ENCODE measurements around the gene PLTP. TPM values are rescaled to one million over a fixed set of nuclear protein-coding genes. Genes with fewer than 3 reads are reported as not detected.
A peak's percentile ranks its signal among the peaks of the same experiment; 100 is the strongest.

Gene PLTP
- total and polyA plus RNA-seq, 3 experiments from 2014 or later = 0.45 to 3.2 (median 2.5) TPM

DNA sequence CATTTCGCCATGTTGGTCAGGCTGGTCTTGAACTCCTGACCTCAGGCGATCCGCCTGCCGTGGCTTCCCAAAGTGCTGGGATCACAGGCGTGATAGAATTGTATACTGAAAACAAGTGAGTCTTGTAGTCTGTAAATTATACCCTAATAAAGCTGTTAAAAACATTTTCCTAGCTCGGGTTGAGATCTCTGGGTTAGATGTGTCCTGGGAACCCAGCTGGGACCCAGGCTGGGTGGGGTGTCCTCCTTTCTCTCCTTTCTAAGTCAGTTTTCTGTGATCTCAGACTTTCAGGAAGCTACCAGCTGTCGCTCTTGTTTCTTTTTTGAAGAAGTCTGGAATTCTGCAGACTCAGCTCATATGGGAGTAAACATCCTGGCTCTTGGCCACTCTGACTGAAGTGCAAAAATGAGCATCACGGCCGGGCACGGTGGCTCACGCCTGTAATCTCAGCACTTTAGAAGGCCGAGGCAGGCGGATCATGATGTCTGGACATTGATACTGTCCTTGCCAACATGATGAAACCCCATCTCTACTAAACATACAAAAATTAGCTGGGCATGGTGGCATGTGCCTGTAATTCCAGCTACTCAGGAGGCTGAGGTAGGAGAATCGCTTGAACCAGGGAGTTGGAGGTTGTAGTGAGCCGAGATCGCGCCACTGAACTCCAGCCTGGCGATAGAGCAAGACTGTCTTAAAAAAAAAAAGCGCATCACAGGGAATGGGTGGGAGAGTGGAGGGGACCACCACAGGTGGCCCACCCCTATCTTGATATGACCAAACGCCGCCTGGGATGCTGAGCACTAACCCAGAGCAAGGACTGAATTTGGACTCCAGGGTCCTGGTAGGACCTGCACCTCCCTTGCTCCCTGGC is 12.7 kb upstream of the PLTP start:
- Histone ChIP-seq H3K27ac (ENCODE audit: low read depth, low read length) (no peak overlapping the region), H3K4me3 (ENCODE audit: low read length) (no peak overlapping the region), H3K27me3 (ENCODE audit: insufficient read depth, low read length, poor library complexity, severe bottlenecking) (no peaks in the 10 kb centered on the region), H3K9me3 (ENCODE audit: low read length) (no peaks in the 10 kb centered on the region), H3K36me3 (ENCODE audit: insufficient read depth, low read length) (no peaks in the 10 kb centered on the region), H3K4me1 (ENCODE audit: insufficient read depth, low read length) (no peaks in the 10 kb centered on the region)
- no peak overlapping the region for H3K27ac Mint-ChIP-seq
- DNase-seq = no peak
- ChIA-PET POLR2A (interaction anchor here (3.2 kb wide), 1 partner anchor 10 kb away, joined by 11 read pairs; the partner anchor contains the start of gene PCIF1), CTCF (interaction anchor here (1.2 to 1.7 kb wide), 3 partner anchors 34 to 89 kb away, joined by 3 to 5 read pairs (median 3); no protein-coding TSS in a partner anchor)
- peaks cover 0 to 8% (median 0%) of the 10 kb centered on the region in 3 donors for H3K4me1 Mint-ChIP-seq
- H3K36me3 Mint-ChIP-seq = peaks cover 0 to 3% (median 0%) of the 10 kb centered on the region in 3 donors
- no peak overlapping the region for H3K4me3 Mint-ChIP-seq
- no peaks in the 10 kb centered on the region for H3K9me3 Mint-ChIP-seq
- H3K27me3 Mint-ChIP-seq = peaks cover 10 to 17% of the 10 kb centered on the region in 2 donors

DNA sequence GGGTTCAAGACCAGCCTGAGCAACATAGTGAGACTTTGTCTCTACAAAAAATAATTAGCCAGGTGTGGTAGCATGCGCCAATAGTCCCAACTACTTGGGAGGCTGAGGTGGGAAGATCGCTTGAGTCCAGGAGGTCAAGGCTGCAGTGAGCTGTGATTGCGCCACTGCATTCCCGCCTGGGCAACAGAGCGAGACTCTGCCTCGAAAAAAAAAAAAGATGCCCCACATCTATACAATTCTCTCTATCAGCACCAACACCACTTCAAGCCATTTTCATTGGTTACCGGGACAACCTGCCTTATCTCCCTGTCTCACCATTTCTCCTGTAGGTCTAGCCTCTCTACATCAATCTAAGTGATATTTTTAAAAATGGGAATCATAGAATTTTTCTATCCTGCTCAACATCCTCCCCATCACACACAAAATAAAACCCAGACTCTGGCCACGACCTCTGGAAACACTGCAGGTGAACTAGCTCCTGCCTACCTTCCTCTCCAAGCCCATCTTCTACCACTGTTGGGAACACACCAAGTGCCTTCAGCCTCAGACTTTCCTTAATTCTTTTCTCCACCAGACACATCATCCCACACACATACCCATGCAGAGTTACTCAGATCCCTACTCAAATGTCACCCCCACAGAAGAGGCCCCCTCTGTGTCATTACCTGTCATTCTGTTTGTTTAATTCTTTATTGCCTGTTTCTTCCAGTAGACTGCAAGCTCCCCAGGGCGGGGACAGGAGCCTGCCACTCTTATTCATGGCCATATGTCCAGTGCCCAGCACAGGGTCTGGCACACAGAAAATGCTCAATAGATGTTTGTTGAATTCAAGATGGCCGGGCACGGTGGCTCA is 9.6 kb upstream of the PLTP start:
- Histone ChIP-seq H3K4me3 (ENCODE audit: low read length) (no peak overlapping the region), H3K9me3 (ENCODE audit: low read length) (no peaks in the 10 kb centered on the region), H3K36me3 (ENCODE audit: insufficient read depth, low read length) (no peaks in the 10 kb centered on the region), H3K27me3 (ENCODE audit: insufficient read depth, low read length, poor library complexity, severe bottlenecking) (no peaks in the 10 kb centered on the region), H3K4me1 (ENCODE audit: insufficient read depth, low read length) (no peaks in the 10 kb centered on the region), H3K27ac (ENCODE audit: low read depth, low read length) (no peak overlapping the region)
- peak overlapping the region in 1 of 8 donors; percentile 33 for H3K27ac Mint-ChIP-seq
- H3K4me3 Mint-ChIP-seq = no peak overlapping the region
- POLR2A ChIA-PET = interaction anchor here (0.7 to 3.2 kb wide), 2 partner anchors 12 to 13 kb away, joined by 3 to 11 read pairs; partner anchors contain the start of gene PCIF1
- H3K9me3 Mint-ChIP-seq = no peaks in the 10 kb centered on the region
- CTCF ChIA-PET = interaction anchor here (0.9 to 1.0 kb wide), 2 partner anchors 9 to 13 kb away, joined by 3 to 4 read pairs; partner anchors contain the start of genes PCIF1 and PLTP
- H3K4me1 Mint-ChIP-seq = no peaks in the 10 kb centered on the region
- peaks cover 0 to 3% (median 0%) of the 10 kb centered on the region in 3 donors for H3K36me3 Mint-ChIP-seq
- peaks cover 10 to 29% of the 10 kb centered on the region in 2 donors for H3K27me3 Mint-ChIP-seq
- DNase-seq = no peak

DNA sequence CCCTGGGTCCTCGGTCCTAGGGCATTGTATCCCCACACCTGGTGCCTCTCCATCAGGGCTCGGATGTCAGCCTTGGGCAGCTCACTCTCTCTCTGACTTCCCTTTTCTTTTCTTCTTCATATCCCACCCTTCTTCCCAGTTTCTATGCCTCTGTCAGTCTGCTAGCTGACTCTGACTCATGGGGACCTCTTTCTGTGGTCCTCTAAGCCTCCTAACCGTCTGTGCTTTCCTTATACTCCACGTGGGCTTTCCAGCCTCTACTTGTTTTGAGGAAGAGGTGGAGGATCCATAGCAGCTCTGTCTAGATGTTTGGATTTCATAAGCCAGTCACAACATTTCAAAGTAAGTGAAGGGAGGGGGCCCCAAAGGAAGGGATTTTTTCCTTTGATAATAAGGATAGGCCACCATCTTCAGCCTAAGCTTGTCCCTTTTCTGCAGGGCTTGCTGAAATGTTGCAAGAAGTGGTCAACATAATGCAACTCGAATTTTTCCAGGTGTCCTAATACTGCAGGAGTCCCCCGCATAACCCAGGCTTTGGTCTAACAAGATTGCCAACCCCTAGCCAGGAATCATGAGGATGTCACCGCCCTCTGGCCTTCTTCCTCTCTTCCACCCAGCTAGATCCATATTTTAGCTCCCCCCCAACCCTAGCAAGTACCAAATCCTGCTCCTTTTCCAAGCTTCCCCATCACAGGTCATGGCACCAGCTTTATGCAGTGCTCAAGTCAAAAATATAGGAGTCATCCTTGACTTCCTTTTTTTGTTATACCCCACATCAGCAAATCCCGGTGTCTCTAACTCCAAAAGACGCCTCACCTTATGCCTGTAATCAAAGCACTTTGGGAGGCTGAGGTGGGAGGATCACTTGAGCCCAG is 8.7 kb upstream of the PLTP start:
- H3K9me3 Mint-ChIP-seq = no peaks in the 10 kb centered on the region
- H3K27me3 Mint-ChIP-seq = peaks cover 16 to 36% of the 10 kb centered on the region in 2 donors
- no peaks in the 10 kb centered on the region for H3K4me1 Mint-ChIP-seq
- H3K4me1 ChIP-seq (ENCODE audit: insufficient read depth, low read length) = no peaks in the 10 kb centered on the region
- H3K9me3 ChIP-seq (ENCODE audit: low read length) = no peaks in the 10 kb centered on the region
- H3K36me3 Mint-ChIP-seq = peaks cover 0 to 3% (median 0%) of the 10 kb centered on the region in 3 donors
- H3K27me3 ChIP-seq (ENCODE audit: insufficient read depth, low read length, poor library complexity, severe bottlenecking) = no peaks in the 10 kb centered on the region
- no peak overlapping the region for H3K4me3 ChIP-seq (ENCODE audit: low read length)
- POLR2A ChIA-PET = interaction anchor here (0.7 to 1.1 kb wide), 2 partner anchors 13 to 14 kb away, joined by 3 to 4 read pairs; partner anchors contain the start of gene PCIF1
- no peak overlapping the region for H3K27ac Mint-ChIP-seq
- no peak overlapping the region for H3K27ac ChIP-seq (ENCODE audit: low read depth, low read length)
- DNase-seq = no peak
- H3K36me3 ChIP-seq (ENCODE audit: insufficient read depth, low read length) = no peaks in the 10 kb centered on the region
- no peak overlapping the region for H3K4me3 Mint-ChIP-seq
- CTCF ChIA-PET = interaction anchor here (1.5 kb wide), 1 partner anchor 7 kb away, joined by 4 read pairs; no protein-coding TSS in a partner anchor

DNA sequence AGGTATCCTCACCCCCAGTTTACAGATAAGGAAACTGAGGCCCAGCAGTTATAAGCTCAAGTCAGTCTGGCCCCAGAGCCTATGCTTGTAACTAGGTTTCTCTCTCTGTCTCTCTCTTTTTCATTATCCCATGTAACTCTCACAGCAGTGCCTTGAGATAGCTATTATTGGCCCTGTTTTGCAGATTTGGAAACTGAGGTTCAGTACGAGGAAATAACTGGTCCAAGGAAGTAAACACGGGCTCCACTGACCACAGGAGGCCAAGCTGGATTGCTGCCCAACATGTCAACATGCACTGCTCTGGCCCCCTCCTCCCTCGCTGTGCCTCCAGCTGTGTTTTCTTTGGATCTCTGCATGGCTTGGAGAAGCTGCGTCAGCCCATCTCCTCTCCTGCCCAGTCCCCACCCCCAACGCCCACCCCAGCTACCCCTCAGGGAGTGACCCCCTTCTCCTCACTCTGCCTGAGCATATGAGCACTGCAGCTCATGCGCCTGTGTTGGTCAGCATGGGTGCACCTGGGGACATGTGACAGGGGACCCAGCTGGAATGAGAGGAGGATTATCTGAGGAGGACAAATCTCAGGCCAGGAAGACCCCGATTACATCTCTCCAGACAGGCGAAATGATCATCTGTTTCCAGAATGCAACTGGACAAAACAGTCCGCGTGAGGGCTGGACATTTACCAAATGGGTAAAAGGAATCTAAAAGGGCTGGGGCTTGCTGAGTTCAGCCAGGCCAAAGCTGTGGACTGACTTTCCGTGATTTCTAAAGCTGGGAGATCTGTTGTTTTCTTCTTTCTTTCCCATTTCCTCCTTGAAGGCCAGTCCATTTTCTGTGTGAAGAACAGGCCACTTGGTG is 7.8 kb upstream of the PLTP start:
- ChIA-PET POLR2A (interaction anchor here (0.6 to 1.1 kb wide), 2 partner anchors 15 to 29 kb away, joined by 3 to 4 read pairs; partner anchors contain the start of genes CTSA, NEURL2 and PCIF1), CTCF (interaction anchor here (1.3 to 1.5 kb wide), 2 partner anchors 8 to 14 kb away, joined by 4 to 5 read pairs; partner anchors contain the start of gene PCIF1)
- no peak overlapping the region for H3K27ac ChIP-seq (ENCODE audit: low read depth, low read length)
- Mint-ChIP-seq H3K27me3 (peaks cover 22 to 36% of the 10 kb centered on the region in 2 donors), H3K27ac (peak overlapping the region in 1 of 8 donors; percentile 6), H3K9me3 (no peaks in the 10 kb centered on the region), H3K36me3 (peaks cover 0 to 3% (median 0%) of the 10 kb centered on the region in 3 donors), H3K4me3 (no peak overlapping the region), H3K4me1 (no peaks in the 10 kb centered on the region)
- H3K4me1 ChIP-seq (ENCODE audit: insufficient read depth, low read length) = no peaks in the 10 kb centered on the region
- no peaks in the 10 kb centered on the region for H3K9me3 ChIP-seq (ENCODE audit: low read length)
- no peaks in the 10 kb centered on the region for H3K36me3 ChIP-seq (ENCODE audit: insufficient read depth, low read length)
- no peak overlapping the region for H3K4me3 ChIP-seq (ENCODE audit: low read length)
- no peaks in the 10 kb centered on the region for H3K27me3 ChIP-seq (ENCODE audit: insufficient read depth, low read length, poor library complexity, severe bottlenecking)
- no peak for DNase-seq

DNA sequence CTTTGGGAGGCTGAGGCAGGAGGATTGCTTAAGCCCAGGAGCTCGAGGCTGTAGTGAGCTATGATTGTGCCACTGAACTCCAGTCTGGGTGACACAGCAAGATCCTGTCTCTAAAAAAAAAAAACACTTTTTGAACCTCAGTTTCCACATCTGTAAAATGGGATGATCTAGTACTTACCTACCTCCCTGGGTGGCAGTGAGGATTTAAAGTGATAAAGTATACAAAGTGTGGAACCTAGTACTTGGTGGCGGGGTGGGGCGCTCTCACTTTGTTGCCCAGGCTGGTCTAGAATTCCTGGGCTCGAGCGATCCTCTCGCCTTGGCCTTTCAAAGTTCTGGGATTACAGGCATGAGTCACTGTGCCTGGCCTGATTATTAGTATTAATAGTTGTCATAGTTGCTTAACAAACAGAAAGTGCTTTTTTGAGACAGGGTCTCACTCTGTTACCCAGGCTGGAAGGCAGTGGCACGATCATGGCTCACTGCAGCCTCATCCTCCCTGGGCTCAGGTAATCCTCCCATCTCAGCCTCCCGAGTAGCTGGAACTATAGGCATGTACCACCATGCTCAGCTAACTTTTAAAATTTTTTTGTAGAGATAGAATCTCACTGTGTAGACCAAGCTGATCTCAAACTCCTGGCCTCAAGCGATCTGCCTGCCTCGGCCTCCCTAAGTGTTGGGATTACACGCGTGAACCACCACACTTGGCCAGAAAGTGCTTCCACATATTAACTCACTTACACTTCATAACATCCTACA is 7.0 kb upstream of the PLTP start:
- Histone ChIP-seq H3K27ac (ENCODE audit: low read depth, low read length) (no peak overlapping the region), H3K4me3 (ENCODE audit: low read length) (no peak overlapping the region), H3K4me1 (ENCODE audit: insufficient read depth, low read length) (no peaks in the 10 kb centered on the region), H3K36me3 (ENCODE audit: insufficient read depth, low read length) (no peaks in the 10 kb centered on the region), H3K9me3 (ENCODE audit: low read length) (no peaks in the 10 kb centered on the region), H3K27me3 (ENCODE audit: insufficient read depth, low read length, poor library complexity, severe bottlenecking) (no peaks in the 10 kb centered on the region)
- H3K4me1 Mint-ChIP-seq = no peaks in the 10 kb centered on the region
- no peak overlapping the region for H3K4me3 Mint-ChIP-seq
- DNase-seq = no peak
- no peaks in the 10 kb centered on the region for H3K9me3 Mint-ChIP-seq
- ChIA-PET CTCF (interaction anchor here (1.3 to 1.5 kb wide), 2 partner anchors 9 to 15 kb away, joined by 4 to 5 read pairs; partner anchors contain the start of gene PCIF1), POLR2A (interaction anchor here (0.6 kb wide), 1 partner anchor 28 kb away, joined by 3 read pairs; the partner anchor contains the start of genes CTSA and NEURL2)
- H3K27me3 Mint-ChIP-seq = peaks cover 24 to 44% of the 10 kb centered on the region in 2 donors
- H3K36me3 Mint-ChIP-seq = peaks cover 0 to 3% (median 0%) of the 10 kb centered on the region in 3 donors
- H3K27ac Mint-ChIP-seq = no peak overlapping the region

DNA sequence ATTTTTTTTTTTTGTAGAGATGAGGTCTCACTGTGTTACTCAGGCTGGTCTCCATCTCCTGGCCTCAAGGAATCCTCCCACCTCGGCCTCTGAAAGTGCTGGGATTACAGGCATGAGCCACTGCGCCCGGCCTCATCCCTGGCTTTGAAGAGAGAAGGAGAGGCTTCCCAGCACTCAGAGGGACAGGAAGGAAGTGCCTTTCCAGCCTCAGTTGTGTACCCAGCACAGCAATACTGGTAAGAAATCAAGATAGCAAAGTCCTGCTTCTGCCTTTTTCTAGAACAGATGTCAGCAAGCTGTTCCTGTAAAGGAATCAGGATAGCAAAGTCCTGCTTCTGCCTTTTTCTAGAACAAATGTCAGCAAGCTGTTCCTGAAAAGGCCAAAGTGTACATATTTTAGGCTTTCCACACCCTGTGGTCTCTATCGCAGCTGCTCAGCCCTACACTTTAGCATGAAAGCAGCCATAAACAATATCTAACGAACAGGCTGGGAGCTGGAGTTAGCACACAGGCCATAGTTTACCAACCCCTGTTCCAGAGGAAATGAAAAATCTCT is 6.3 kb upstream of the PLTP start:
- Histone ChIP-seq H3K4me1 (ENCODE audit: insufficient read depth, low read length) (no peaks in the 10 kb centered on the region), H3K27me3 (ENCODE audit: insufficient read depth, low read length, poor library complexity, severe bottlenecking) (no peaks in the 10 kb centered on the region), H3K27ac (ENCODE audit: low read depth, low read length) (no peak overlapping the region), H3K36me3 (ENCODE audit: insufficient read depth, low read length) (no peaks in the 10 kb centered on the region), H3K4me3 (ENCODE audit: low read length) (no peak overlapping the region), H3K9me3 (ENCODE audit: low read length) (no peaks in the 10 kb centered on the region)
- Mint-ChIP-seq H3K9me3 (no peaks in the 10 kb centered on the region), H3K27ac (no peak overlapping the region), H3K4me1 (no peaks in the 10 kb centered on the region), H3K36me3 (peaks cover 0 to 3% (median 0%) of the 10 kb centered on the region in 3 donors), H3K27me3 (peaks cover 24 to 44% of the 10 kb centered on the region in 2 donors), H3K4me3 (no peak overlapping the region)
- no peak for DNase-seq
- POLR2A ChIA-PET = no interaction called here
- CTCF ChIA-PET = interaction anchor here (1.3 kb wide), 1 partner anchor 15 kb away, joined by 5 read pairs; the partner anchor contains the start of gene PCIF1
